Inflammatory macrophage treated with lipopolysaccharide for 1 hour (primary cell): ENCODE data around the gene KIF13A.
"Not testable (repeated sequence)": the region's sequence is repeated elsewhere in the genome, so short reads cannot be mapped to it uniquely, and the experiment has no call there.

Experiments used
- DNase-seq, 2 donors: peaks; one replicate each; pipeline ENCODE4 v3.0.0-alpha.2; 2020 to 2022

Gene KIF13A

GRCh38 chr6:17930321-17930993, 57.0 kb downstream of the KIF13A start:
- DNase-seq, result peak; percentile 38 to 62

- no peak for DNase-seq
These were observed 58.7 kb downstream of the KIF13A start for GRCh38 chr6:17928514-17929430.

GRCh38 chr6:17927705-17928104, 59.7 kb downstream of the KIF13A start:
- DNase-seq, result no peak

GRCh38 chr6:17923401-17923863, 64.0 kb downstream of the KIF13A start:
- no peak for DNase-seq

- no peak for DNase-seq
These were observed 66.0 kb downstream of the KIF13A start for GRCh38 chr6:17921454-17921853.

GRCh38 chr6:17919496-17919895, 67.9 kb downstream of the KIF13A start:
- no peak for DNase-seq

GRCh38 chr6:17917837-17918763, 69.3 kb downstream of the KIF13A start:
- DNase-seq, result no peak

- no peak for DNase-seq
These were observed 72.8 kb downstream of the KIF13A start for GRCh38 chr6:17914651-17915050.

GRCh38 chr6:17912521-17912920, 74.9 kb downstream of the KIF13A start:
- no peak for DNase-seq

- not testable (repeated sequence) for DNase-seq
These were observed 75.8 kb downstream of the KIF13A start for GRCh38 chr6:17911656-17912055.

GRCh38 chr6:17910189-17910588, 77.2 kb downstream of the KIF13A start:
- peak; percentile 25 to 54 for DNase-seq

GRCh38 chr6:17908831-17909230, 78.6 kb downstream of the KIF13A start:
- peak in 1 of 2 donors; percentile 53 for DNase-seq

GRCh38 chr6:17907406-17908229, 79.8 kb downstream of the KIF13A start:
- peak; percentile 97 to 98 for DNase-seq

- DNase-seq, result no peak
These were observed 81.5 kb downstream of the KIF13A start for GRCh38 chr6:17905611-17906592.

GRCh38 chr6:17904491-17905120, 82.8 kb downstream of the KIF13A start:
- DNase-seq, result peak in 1 of 2 donors; percentile 22

GRCh38 chr6:17902974-17903373, 84.5 kb downstream of the KIF13A start:
- peak; percentile 61 to 66 for DNase-seq

GRCh38 chr6:17901493-17901892, 85.9 kb downstream of the KIF13A start:
- DNase-seq, result no peak

- peak in 1 of 2 donors; percentile 32 for DNase-seq
These were observed 87.4 kb downstream of the KIF13A start for GRCh38 chr6:17900011-17900410.

GRCh38 chr6:17899491-17899890, 87.9 kb downstream of the KIF13A start:
- no peak for DNase-seq

GRCh38 chr6:17897681-17898080, 89.8 kb downstream of the KIF13A start:
- DNase-seq, result no peak
